GM21526 (cell line): ENCODE results near the gene SLC6A13.

Experiments used
- ATAC-seq: cut with Tn5 transposase; IDR thresholded peaks from one replicate; pipeline ENCODE4 v1.9.1; 2021; ENCODE audit warnings: moderate library complexity; ENCODE audit not compliant: unreplicated experiment, low FRiP score

Gene SLC6A13

DNA sequence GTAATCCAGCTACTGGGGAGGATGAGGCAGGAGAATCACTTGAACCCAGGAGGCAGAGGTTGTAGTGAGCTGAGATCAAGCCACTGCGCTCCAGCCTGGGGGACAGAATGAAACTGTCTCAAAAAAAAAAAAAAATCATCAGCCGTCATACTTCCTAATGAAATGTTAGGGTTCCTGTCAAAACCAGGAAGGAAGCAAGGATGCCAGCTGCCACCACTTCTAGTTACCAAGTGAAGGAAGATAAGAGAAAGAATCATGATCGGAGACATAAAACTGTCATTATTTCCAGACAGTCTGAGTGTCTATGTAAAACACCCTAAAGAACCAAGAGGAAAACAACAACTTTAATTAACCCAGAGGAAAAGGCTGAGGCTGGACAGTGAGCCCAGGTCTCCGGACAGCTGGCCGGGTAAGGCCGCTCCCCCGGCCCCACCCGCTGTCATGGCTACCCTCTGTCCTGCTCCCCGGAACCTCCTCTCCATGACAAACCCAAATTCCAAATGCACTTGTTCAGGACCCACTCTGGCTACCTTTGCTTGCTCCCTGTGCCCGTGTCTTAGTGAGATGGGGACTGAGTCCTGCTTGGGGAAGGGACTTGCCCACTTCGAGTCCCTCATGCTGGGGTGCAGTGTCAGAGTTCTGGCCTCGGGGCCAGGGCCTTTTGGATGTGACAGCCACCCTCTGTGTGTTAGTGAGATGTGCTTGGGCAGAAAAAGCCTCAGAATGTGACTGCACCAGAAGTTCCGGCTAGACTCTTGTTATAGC, 77.6 kb downstream of the SLC6A13 start:
- no peak for ATAC-seq

DNA sequence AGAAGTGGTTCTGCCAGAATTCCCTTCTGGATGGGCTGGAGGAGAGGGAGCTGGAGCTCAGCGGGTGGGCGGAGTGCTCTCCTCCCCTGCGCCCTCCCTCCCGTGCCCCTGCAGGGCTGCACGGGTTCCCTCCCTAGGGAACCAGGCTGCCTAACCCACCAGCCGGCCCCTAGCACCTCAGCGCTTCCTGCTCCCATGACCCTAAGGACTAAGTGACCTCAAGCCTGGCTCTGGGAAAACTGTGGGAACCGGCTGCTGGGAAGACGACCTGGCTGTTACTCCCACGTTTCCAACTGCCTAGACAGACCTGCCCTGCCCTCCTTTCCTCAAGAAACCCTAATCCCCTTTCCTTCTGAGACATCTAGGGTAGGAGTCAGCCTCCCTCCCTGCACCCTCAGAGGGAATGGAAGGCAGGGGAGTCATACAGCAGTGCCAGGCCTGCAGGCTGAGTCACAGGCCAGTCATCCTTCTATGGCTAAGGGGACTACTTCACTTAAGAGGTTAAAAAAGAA, 80.2 kb downstream of the SLC6A13 start:
- ATAC-seq, result no peak

DNA sequence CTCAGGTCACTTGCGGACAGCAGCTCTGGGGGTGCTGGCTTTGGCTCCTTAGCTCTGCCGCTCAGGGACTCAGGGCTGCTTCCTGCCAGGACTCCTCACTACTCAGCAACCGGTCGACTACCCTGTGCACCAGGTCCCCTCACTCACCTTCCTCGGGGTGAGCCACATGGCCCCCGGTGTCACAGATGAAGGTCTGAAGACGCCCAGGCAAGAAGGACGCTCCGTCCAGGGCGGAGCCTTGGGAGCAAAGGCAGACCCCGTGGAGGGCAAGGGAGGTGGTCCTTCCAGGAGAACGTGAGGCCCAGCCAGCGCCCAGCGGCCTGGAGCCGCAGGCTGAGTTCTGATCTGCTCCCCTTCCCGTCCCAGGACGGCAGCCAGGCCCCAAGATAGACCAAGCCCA, 80.7 kb downstream of the SLC6A13 start:
- ATAC-seq, result no peak

DNA sequence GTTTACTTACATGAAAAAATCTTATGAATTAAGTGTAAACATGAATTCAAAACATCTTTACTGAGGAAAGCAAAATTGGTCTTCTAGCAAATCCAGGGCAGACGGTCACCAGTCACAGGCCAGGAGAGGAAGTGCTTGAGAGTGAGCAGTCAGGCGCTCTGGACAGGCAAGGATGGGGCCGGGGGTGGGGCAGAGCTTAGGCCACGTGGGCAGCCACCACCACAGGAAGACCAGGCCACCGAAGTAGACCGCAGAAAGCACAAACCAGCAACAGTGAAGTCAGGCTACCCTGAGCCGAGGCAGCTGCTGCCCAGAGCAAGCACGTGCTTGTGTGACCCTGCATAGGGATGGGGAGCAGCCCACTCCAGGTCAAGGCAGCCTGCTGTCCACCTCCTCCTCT, 82.2 kb downstream of the SLC6A13 start:
- no peak for ATAC-seq

DNA sequence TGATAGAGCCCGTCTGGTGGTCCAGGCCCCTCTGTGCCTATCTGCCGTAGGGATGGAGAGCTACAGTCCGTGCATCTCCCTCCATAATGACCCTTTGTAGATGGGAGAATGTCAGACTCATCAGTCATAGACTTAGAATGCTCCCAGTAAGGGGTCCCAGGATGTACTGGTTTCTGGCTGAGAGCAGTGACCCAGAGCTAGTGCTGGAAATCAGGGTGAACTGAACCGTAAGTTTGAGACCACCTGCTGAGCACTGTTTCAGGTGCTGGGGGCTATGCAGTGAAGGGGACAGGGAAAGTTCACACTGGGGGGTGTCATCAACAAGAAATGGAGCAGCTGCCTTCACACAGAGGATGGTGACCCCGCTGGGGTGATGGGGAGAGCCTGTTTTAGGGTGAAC, 82.8 kb downstream of the SLC6A13 start:
- no peak for ATAC-seq

DNA sequence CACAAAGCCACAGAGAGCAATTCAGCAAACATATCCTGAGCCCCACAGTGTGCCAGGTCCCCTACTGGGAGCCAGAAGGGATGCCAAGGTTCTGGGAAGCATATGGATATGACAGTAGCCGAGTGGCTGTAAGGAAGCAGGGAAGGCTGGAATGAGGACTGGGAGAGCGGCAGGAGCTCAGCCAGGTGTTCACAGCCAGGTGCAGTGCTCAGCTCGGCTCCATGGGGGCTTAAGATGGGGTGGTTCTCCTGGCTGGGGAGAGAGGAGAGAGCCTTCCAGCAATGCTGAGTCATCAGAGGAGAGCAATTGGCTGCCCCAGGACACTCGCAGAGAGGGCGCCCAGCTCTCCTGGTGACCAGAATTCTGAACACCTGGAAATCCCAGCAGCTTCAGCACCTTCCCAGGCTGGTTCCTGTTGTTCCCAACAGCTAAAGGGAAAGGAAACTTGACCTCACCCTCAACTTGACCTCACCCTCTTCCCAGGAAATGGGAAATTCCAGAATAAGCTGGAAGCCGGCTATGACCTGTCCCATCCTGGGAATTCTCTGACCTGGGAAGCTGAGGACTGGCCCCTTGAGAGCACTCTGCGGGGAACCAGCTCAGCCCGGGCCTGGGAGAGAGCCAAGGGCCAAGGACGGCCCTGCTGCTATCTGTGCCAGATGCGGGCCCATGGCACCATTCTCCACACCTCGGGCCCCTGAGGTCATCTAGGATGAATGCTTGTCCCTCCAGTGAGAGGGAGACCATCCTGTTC, 83.3 kb downstream of the SLC6A13 start:
- no peak for ATAC-seq

DNA sequence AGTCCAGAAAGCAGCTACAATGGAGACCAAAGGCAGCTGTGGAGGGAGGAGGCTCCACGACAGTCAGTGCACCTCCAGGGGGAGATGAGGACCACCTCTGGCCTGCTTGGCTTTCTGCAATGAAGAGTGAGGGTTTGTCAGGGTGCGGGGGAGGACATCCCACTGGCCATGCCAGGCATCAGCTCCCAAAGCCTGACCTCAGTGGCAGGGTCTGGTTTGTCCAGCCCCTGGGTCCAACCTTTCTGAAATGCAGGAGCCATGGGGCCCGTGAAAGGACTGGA, 83.9 kb downstream of the SLC6A13 start:
- no peak for ATAC-seq

DNA sequence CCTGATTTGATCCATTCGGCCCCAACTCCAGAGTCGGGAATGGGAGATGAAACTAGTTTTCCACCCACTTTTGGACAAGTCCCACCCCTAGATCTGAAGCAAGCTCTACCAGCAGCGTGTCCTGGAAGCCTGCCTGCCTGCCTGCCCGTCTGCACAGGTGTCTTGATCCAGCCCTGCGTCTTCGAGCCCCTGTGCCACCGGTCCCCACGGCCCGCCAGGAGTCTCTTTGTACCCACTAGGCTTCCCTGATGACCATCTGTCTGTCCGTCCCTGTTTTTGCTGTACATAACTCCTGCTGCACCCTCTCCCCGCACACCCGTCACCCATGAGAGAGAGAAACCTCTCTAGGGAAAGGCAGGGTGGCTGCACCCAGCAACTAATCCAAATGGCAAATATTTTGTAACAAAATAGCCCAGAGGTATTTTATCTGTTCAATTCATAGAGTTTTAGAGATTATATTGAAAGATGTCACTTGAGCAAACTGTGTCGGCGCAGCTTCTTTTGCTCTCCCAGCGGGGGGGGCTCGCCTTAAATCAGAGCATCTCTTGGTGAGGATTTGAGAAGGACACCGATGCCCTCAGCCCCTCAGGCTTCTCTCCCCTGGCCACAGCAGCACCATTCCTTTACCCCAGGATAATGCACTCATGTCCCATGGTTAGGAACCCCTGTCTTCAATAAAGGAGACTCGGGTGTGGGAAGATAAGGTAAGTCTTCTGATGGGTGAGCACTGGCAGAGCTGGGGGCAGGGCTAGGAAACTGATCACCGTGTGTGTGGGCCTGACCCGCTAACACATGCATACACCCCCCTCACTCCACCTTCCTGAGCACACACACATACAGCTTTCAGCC, 84.4 kb downstream of the SLC6A13 start:
- no peak for ATAC-seq

DNA sequence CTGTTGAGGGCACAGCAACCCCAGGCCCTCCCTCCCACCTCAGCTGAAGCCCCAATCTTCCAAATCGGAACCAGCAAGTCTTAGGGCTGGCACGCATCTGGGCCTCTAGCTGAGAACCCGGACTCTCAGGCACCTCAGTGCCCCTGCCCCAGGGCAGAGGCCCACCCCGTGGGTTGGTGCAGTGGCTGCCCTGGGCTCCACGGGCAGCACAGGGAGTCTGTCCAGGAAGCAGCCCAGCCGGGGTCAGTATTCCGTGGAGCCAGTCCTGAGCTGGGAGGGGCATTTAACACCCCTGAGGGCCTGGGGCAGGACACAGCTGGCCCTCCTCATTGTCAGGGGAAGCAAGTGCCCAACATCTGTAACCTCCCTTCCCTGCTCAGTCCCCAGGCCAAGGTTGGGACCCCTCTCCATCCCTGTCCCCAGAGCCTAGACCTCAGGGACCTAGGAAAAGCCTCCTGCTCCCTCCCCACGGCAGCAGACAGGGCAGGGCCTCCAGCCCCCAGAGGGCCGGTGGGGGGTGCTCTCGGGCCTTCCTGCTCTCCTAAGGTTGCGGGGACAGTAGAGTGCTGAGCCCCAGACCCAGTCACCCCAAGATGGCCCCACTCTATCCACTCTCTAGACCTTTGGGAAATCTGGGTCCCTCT, 85.2 kb downstream of the SLC6A13 start:
- no peak for ATAC-seq

DNA sequence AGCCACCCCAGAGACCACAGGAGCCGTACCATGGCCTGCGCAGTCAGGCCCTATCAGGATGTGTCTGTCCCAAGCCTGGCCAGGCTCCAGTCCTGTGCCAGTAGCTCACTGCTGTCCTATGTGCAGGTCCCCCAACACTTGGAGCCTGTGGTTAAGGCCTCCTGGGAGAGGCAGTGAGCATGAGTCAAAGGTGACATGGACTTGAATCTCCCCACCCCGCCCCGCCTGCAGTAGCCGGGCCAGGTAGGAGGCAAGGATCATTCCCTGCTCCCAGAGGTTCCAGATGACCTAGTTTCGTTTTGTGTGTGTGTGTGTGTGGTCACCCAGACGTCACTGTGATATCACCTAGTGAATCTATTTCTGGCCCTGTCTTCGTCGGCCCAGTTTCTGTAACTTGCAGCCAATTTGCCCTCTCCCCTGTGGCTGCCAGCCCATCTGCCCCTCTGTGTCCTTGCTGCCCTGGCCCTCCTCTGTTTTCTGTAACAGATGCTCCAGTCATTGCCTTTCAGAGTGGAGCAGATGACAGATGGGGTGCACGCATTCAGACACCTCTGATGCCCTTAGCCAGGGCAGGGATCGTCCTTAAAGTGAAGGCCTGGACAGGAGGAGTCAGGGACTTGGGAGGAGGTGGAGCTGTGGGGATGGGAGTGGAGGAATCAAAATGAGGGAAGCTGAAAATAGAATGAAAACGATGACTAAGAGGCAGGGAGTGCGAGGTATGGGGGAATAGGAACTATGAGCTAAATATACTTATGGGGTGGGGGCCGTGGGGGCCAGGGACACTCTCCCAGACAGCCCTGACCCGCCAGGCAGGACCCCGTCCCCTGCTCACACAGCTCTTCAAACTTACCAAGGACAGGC, 86.1 kb downstream of the SLC6A13 start:
- no peak for ATAC-seq

DNA sequence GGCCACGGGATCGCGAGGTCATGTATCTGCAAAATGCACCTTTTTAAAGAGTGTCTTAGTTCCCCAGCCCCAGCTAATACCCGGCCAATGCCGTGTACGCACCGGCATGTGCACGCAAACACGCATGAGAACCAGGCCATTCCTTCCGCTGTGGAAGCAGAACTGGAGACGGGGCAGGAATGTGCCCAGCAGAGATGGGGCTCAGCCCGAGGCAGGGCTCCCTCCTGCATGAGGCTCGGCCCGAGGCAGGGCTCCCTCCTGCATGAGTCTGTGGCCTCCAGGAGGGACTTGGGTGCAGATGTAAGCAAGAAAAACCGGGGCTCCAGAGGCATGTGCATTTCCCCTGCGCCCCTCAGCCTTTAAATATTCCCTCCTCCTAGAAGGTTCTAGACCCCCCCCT, 86.9 kb downstream of the SLC6A13 start:
- no peak for ATAC-seq

DNA sequence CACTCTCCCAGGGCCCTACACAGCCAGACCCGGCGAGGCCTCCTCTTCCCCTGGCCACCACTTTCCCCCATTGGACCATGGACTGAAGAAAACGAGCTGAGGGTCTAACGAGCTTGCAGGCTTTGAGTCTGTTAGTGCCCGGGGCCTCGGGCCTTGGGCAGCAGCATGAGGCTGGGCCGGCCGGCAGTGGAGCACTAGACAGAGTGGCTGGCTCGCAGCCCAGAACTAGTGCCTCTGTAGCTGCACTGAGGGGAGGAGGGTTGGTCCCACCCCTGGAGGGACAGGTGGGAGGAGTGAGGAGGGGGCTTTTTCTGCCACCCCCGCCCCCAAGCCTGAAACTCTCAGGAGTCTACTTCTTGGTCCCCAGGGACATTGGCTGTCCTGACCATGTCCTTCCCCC, 87.4 kb downstream of the SLC6A13 start:
- ATAC-seq, result no peak

DNA sequence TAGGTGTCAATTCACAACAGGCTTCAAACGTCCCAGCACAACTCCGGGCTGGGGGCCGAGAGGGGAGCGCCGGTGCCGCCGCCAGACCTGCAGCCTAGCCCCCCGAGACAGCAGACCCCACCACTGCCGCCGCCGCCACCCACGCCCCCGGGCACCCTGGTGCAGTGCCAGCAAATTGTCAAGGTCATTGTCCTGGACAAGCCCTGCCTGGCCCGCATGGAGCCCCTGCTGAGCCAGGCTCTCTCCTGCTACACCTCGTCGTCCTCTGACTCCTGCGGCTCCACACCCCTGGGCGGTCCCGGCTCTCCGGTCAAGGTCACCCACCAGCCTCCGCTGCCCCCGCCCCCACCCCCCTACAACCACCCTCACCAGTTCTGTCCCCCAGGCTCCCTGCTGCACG, 88.0 kb downstream of the SLC6A13 start:
- ATAC-seq, result no peak

DNA sequence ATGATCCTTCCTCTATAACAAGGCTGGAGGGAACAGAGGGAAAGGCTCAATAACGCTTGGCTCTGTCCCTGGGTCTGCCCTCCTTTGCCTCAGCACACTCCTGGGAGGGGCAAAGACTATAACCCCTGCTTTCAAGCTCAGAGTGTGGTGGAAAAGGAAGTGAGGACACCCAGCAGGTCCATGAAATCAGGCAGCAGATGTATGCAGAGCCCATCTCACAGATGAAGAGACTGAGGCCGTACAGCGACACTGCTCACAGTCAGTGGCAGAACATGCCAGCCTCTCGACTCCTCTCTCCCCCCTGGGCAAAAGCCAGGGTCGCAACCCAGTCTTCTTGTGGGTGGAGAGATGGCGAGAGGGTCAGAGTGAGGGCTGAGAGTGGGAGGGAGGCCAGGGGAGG, 88.5 kb downstream of the SLC6A13 start:
- ATAC-seq, result no peak

DNA sequence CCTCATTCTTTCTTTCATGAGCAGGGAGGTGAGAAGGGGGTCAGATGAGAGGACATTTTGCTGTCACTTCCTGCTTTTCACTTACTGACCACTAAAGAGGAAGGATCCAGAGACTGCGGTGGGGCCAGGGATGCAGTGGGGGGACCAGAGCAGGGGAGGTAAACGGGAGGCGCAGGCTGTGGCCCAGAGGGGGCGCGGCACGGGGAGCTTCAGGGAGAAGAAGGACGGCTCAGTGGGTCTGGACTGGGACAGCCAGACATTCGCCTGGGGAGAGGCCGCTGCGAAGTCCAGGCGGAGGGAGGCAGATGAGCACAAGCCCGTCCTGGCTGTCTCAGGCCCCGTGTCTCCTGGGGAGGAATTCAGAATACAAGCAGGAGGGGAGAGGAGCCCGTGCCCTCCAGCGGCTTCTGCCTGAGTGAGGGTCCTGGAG, 89.9 kb downstream of the SLC6A13 start:
- no peak for ATAC-seq

DNA sequence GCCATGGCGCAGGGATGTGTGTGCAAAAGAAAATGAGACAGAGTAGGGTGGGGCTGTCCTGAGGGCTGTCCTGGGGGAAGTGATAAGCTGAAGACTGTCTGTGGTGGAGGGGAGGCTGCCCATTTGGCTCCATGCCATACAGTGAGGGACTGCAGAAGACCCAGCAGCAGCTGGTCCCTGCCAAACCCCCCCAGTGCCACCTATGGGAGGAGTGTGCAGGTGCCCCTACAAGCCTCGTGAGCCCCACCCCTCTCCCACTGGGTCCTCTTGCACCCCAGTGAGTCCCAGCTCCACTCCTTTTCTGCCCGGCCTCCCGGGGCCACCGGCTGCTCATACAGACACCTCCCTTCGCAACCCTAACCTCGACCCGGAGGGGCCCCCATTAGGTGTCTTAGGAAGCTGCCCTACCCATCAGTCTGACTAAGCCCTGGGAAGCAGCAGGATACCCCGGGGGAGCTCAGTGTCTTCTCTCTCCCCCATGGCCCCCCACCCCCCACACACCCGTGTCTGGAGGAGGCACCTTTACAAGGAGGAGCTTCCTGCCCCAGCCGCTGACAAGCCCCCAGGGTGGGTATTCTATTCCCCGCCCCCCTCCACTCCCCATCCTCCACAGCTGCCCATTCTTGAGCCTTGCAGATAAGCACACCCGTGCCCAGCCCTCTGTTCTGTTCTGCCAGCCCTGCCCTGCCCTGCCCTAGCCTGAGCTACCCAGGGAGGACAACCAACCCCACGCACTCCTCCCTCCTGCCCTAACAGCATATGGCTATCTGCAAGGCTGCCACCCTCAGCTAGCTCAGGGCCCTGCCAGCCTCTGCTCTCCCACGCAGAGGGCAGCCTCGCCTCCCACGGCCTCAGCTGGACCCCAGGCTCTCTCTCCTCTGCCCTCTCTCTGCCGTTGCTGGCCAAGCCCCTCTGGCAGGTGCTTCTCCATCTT, 90.6 kb downstream of the SLC6A13 start:
- ATAC-seq, result no peak

DNA sequence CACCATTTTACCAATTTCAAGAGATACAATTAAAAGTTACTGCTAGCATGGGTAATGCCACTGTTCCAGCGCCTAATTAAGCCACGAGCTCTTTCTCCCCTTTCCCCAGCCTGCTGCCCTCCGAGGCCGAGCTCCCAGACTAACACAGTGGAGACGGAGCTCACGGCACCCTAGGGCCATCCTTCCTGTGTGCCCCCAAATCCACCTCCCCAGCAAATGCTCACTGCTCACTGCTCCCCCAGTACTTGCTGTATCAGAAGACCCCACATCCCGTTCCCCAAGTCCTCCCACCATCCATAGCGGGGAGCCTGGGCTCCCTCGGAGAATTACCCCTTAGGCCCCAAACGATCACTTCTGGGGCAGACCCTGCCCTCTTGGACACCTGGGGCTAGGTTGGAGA, 91.4 kb downstream of the SLC6A13 start:
- ATAC-seq, result no peak
